OCI-LY7 (cell line): Measurements from ENCODE around the gene SUFU. TPM values are rescaled to one million over a fixed set of nuclear protein-coding genes. Genes with fewer than 3 reads are reported as not detected.

Experiments used
- BruUV-seq: library from RNA; stranded (reverse); fragments of 400-500 nt; replicated peaks from 2 replicates; lab custom pipeline; 2021; lab: Mats Ljungman, UMichigan
- CTCF ChIA-PET: fragments of 300-600 bp; sonication (Branson Sonifier 250); formaldehyde crosslinking; loops from one replicate; lab custom pipeline; 2022; ENCODE audit warnings: antibody characterized with exemption; ENCODE audit not compliant: unreplicated experiment; lab: Charles Lee
- POLR2A ChIA-PET: fragments of 300-600 bp; sonication (Branson Sonifier 250); formaldehyde crosslinking; loops from one replicate; lab custom pipeline; 2022; ENCODE audit warnings: antibody characterized with exemption; lab: Charles Lee
- DNase-seq: peaks from one replicate; pipeline ENCODE4 v3.0.0-alpha.2; 2015; ENCODE audit warnings: low spot score
- H2AFZ ChIP-seq: fragments of 200-600 bp; sonication (generic), shearing (Covaris generic); 2 replicates; pipeline ENCODE4 v1.6.1; 2014; ENCODE audit warnings: mild to moderate bottlenecking, antibody characterized with exemption, low read length, moderate library complexity
- H3K27ac ChIP-seq: fragments of 200-600 bp; sonication (generic); 2 replicates; pipeline ENCODE4 v1.5.1; 2014; ENCODE audit warnings: mixed run types, low read depth, mild to moderate bottlenecking, moderate library complexity, low read length, inconsistent platforms; ENCODE audit not compliant: poor library complexity, severe bottlenecking
- H3K36me3 ChIP-seq: fragments of 200-600 bp; sonication (generic); 2 replicates; pipeline ENCODE4 v1.6.1; 2014; ENCODE audit warnings: mild to moderate bottlenecking, antibody characterized with exemption, low read length, moderate library complexity, mixed read lengths; ENCODE audit not compliant: insufficient read depth
- H3K4me1 ChIP-seq: fragments of 200-600 bp; sonication (generic); 2 replicates; pipeline ENCODE4 v1.5.1; 2014; ENCODE audit warnings: mild to moderate bottlenecking, low read length; ENCODE audit not compliant: insufficient read depth, poor library complexity, severe bottlenecking
- H3K4me2 ChIP-seq: fragments of 200-600 bp; sonication (generic); 2 replicates; pipeline ENCODE4 v1.6.1; 2014; ENCODE audit warnings: mild to moderate bottlenecking, low read length
- H3K4me3 ChIP-seq: fragments of 200-600 bp; sonication (generic); 2 replicates; pipeline ENCODE4 v1.5.1; 2014; ENCODE audit warnings: mild to moderate bottlenecking, low read depth, low read length; ENCODE audit not compliant: poor library complexity, severe bottlenecking
- H3K79me2 ChIP-seq: fragments of 200-600 bp; sonication (generic); 2 replicates; pipeline ENCODE4 v1.6.1; 2016; ENCODE audit warnings: low read depth, mild to moderate bottlenecking, low read length, moderate library complexity, mixed read lengths; ENCODE audit not compliant: insufficient read depth
- H3K9me2 ChIP-seq: fragments of 200-600 bp; sonication (generic); 2 replicates; pipeline ENCODE4 v1.6.1; 2016; ENCODE audit warnings: mild to moderate bottlenecking, low read length, mixed read lengths; ENCODE audit not compliant: insufficient read depth
- H3K9me3 ChIP-seq: fragments of 200-600 bp; sonication (generic); 2 replicates; pipeline ENCODE4 v1.6.1; 2014; ENCODE audit warnings: mild to moderate bottlenecking, mixed run types, low read length, mixed read lengths
- H4K20me1 ChIP-seq: fragments of 200-600 bp; sonication (generic); 2 replicates; pipeline ENCODE4 v1.6.1; 2014; ENCODE audit warnings: mild to moderate bottlenecking, antibody characterized with exemption, low read length, moderate library complexity, mixed read lengths; ENCODE audit not compliant: insufficient read depth
- EZH2phosphoT487 ChIP-seq: fragments of 200-600 bp; sonication (generic); IDR thresholded peaks from 2 replicates; pipeline ENCODE4 v1.6.1; 2018; ENCODE audit warnings: low read depth, borderline replicate concordance, mild to moderate bottlenecking, mixed run types, antibody characterized with exemption, low read length, moderate library complexity, mixed read lengths
- intact Hi-C: fragments of 100-400 bp; cut with micrococcal nuclease; formaldehyde crosslinking; loops from one replicate; pipeline ENCODE4 v1.10.0; 2022; ENCODE audit not compliant: unreplicated experiment
- total RNA-seq, 2 experiments: library from RNA; depleted of rRNA in 1 of 2; stranded (reverse); fragments of >200 nt in 1 of 2; shearing (Covaris generic) in 1 of 2; gene quantifications; 2 replicates each; pipeline ENCODE4 v1.2.3, GENCODE V29; 2014 to 2022
- TF ChIP-seq, protein P1 (sequence below): fragments of 200-600 bp; sonication (generic); conservative IDR thresholded peaks from 2 replicates; pipeline ENCODE4 v1.5.1; 2014; ENCODE audit warnings: mild to moderate bottlenecking, antibody characterized with exemption, low read length, moderate library complexity, mixed read lengths

SUFU gene
- total RNA-seq, 2 experiments from 2014 or later = 4.9 to 10.0 TPM

DNA sequence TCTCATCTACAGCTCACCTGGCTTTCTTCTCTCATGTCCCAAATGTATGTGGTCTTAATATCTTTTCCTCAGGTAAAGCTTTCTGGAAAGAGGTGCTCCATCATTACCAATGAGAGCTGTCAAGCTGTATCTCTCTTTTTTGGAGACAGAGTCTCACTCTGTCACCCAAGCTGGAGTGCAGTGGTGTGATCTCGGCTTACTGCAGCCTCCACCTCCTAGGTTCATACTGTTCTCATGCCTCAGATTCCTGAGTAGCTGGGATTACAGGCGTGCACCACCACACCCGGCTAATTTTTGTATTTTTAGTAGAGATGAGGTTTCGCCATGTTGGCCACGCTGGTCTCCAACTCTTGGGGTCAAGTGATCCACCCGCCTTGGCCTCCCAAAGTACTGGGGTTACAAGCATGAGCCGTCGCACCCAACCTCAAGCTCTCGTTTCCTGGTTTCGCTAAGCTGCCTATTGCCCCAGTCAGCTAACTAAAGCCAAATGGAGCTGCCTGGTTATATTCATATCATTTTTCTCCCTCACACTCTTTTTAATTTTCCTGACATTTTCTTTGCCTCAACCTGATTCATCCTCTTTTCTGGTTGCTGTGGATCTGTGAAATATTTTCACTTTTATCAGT is 60.5 kb downstream of the SUFU start:
- Histone ChIP-seq H3K27ac (no peak overlapping the region), H2AFZ (no peak overlapping the region), H3K36me3 (no peaks in the 10 kb centered on the region), H3K4me3 (no peak overlapping the region), H3K79me2 (no peaks in the 10 kb centered on the region), H3K4me1 (no peaks in the 10 kb centered on the region), H3K4me2 (no peak overlapping the region), H3K9me2 (no peaks in the 10 kb centered on the region), H4K20me1 (no peaks in the 10 kb centered on the region), H3K9me3 (no peaks in the 10 kb centered on the region)
- DNase-seq = no peak
- intact Hi-C loops = no loop called here
- BruUV-seq = no TSS peak
- ChIA-PET POLR2A (interaction anchor here (1.2 kb wide), 1 partner anchor 13 kb away, joined by 3 read pairs; no protein-coding TSS in a partner anchor), CTCF (interaction anchor here (0.6 kb wide), 1 partner anchor 607 kb away, joined by 3 read pairs; no protein-coding TSS in a partner anchor)
- TF ChIP-seq EZH2phosphoT487 = no peak
- TF ChIP-seq, protein P1, sequence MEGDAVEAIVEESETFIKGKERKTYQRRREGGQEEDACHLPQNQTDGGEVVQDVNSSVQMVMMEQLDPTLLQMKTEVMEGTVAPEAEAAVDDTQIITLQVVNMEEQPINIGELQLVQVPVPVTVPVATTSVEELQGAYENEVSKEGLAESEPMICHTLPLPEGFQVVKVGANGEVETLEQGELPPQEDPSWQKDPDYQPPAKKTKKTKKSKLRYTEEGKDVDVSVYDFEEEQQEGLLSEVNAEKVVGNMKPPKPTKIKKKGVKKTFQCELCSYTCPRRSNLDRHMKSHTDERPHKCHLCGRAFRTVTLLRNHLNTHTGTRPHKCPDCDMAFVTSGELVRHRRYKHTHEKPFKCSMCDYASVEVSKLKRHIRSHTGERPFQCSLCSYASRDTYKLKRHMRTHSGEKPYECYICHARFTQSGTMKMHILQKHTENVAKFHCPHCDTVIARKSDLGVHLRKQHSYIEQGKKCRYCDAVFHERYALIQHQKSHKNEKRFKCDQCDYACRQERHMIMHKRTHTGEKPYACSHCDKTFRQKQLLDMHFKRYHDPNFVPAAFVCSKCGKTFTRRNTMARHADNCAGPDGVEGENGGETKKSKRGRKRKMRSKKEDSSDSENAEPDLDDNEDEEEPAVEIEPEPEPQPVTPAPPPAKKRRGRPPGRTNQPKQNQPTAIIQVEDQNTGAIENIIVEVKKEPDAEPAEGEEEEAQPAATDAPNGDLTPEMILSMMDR = no peak

DNA sequence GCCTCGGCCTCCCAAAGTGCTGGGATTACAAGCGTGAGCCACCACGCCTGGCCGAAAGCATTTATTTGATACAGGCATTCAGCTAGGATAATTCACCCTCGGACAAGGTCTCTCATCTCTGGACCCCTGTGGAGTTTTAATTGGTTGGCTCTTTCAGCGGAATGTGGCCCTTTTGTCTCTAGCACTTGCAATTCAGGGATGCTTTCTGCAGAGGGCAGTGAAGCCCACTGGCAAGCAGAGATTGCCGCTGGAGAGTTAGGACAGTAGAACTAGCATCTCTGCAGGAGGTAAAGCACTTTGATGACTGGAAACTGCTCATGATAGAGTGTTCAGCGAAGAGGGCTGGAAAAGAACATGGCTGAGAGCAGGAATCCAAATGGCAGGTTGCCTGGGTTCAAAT is 62.0 kb downstream of the SUFU start:
- BruUV-seq = no TSS peak
- Histone ChIP-seq H3K4me3 (no peak overlapping the region), H3K4me1 (no peaks in the 10 kb centered on the region), H3K9me3 (no peaks in the 10 kb centered on the region), H3K79me2 (no peaks in the 10 kb centered on the region), H3K36me3 (no peaks in the 10 kb centered on the region), H3K4me2 (no peak overlapping the region), H2AFZ (no peak overlapping the region), H3K9me2 (no peaks in the 10 kb centered on the region), H3K27ac (no peak overlapping the region), H4K20me1 (no peaks in the 10 kb centered on the region)
- DNase-seq = no peak
- ChIA-PET CTCF (no interaction called here), POLR2A (interaction anchor here (0.5 kb wide), 1 partner anchor 13 kb away, joined by 3 read pairs; no protein-coding TSS in a partner anchor)
- intact Hi-C loops = no loop called here
- no peak for TF ChIP-seq EZH2phosphoT487
- TF ChIP-seq, protein P1 = no peak

DNA sequence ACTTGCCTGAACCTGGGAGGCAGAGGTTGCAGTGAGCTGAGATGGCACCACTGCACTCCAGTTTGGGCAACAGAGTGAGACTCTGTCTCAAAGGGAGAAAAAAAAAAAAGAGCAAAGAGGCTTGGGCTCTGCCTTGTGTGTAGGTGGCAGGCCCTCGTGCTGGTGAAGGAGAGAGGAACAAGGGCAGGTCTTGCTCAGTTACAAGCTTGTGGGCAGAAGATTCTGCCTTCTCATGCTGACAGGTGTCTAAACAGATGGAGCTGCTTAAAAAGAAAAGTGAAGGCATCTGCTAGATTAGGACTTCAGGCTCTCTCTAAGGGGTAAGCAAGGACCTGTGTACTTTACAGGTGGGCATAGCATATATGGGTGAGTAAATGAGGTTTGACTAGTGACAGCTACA is 75.0 kb downstream of the SUFU start:
- Histone ChIP-seq H3K36me3 (no peaks in the 10 kb centered on the region), H3K9me2 (no peaks in the 10 kb centered on the region), H3K27ac (no peak overlapping the region), H3K4me3 (no peak overlapping the region), H4K20me1 (no peaks in the 10 kb centered on the region), H2AFZ (no peak overlapping the region), H3K4me1 (no peaks in the 10 kb centered on the region), H3K79me2 (no peaks in the 10 kb centered on the region), H3K4me2 (no peak overlapping the region), H3K9me3 (no peaks in the 10 kb centered on the region)
- intact Hi-C loops = no loop called here
- CTCF ChIA-PET = no interaction called here
- POLR2A ChIA-PET = interaction anchor here (0.7 to 1.0 kb wide), 3 partner anchors 13 to 70 kb away, joined by 3 read pairs; no protein-coding TSS in a partner anchor
- DNase-seq = no peak
- BruUV-seq = no TSS peak
- TF ChIP-seq, protein P1 = no peak
- TF ChIP-seq EZH2phosphoT487 = no peak
